ENCODE results near the gene AK2. TPM values are rescaled to one million over a fixed set of nuclear protein-coding genes. Genes with fewer than 3 reads are reported as not detected.
"Not testable (repeated sequence)": the region's sequence is repeated elsewhere in the genome, so short reads cannot be mapped to it uniquely, and the experiment has no call there.

AK2 gene
- total RNA-seq, 1 donor from 2014 or later: 173 TPM

DNA sequence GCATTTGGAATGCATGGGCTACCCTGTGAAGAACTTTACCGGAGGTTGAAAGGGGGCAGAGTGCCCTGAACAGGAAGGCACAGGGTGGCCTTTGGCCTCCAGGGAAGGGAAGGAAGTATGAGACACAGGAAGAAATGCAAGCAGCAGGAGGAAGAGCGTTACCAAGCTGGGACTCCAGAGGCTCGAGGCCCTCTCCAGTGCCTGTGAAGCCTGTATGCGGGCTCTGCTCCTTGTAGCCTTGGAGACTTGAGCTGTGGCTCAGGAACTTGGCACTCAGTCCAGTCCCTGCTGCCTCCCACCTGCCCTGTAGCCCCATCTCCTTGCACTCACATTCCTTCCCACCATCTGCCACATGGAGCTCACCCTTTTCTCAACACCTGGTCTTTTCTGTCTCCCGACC lies 38.6 kb downstream of the AK2 start:
- TF ChIP-seq, protein P1, sequence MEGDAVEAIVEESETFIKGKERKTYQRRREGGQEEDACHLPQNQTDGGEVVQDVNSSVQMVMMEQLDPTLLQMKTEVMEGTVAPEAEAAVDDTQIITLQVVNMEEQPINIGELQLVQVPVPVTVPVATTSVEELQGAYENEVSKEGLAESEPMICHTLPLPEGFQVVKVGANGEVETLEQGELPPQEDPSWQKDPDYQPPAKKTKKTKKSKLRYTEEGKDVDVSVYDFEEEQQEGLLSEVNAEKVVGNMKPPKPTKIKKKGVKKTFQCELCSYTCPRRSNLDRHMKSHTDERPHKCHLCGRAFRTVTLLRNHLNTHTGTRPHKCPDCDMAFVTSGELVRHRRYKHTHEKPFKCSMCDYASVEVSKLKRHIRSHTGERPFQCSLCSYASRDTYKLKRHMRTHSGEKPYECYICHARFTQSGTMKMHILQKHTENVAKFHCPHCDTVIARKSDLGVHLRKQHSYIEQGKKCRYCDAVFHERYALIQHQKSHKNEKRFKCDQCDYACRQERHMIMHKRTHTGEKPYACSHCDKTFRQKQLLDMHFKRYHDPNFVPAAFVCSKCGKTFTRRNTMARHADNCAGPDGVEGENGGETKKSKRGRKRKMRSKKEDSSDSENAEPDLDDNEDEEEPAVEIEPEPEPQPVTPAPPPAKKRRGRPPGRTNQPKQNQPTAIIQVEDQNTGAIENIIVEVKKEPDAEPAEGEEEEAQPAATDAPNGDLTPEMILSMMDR (IDR thresholded peaks at IDR 0.05; ENCODE audit: insufficient read depth, low read length, severe bottlenecking): no peak
- FAIRE-seq: no peak
- H3K4me3 ChIP-seq (ENCODE audit: low read depth, low read length): no peak overlapping the region

DNA sequence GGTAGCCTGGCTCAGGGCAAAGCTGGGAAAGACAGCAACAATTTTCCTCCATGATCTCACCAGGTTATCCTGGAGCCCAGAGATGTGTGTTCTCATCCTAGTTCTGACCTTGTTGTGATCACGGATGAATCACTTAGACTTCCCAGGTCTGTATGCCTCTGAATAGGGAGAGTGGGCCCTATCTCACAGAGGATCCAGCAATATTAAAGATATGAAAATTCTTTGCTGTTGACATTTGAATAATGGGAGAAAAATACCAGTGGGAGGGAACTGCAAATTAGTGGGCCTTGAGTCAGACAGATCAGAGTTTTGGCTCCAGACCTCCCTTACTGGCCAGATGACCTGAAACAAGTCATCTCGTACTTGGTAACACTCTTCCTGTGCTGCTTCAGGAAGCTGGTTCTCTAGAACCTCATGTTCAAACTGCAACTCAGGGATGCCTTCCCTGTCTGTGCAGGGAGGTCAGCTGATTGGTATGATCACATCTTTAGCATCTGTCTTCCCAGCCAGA lies 39.2 kb downstream of the AK2 start:
- DNase-seq (ENCODE audit: low read depth) (peak; percentile 73), FAIRE-seq (no peak)
- no peak overlapping the region for H3K4me3 ChIP-seq (ENCODE audit: low read depth, low read length)

More for the DNA sequence above, 38.6 kb downstream of the AK2 start:
- no peak for DNase-seq (ENCODE audit: low read depth)
- Histone ChIP-seq H3K36me3 (ENCODE audit: control insufficient read depth, insufficient read depth, low read length) (peaks cover 1% of the 10 kb centered on the region), H3K27me3 (ENCODE audit: control insufficient read depth, insufficient read depth, low read length) (no peaks in the 10 kb centered on the region)

DNA sequence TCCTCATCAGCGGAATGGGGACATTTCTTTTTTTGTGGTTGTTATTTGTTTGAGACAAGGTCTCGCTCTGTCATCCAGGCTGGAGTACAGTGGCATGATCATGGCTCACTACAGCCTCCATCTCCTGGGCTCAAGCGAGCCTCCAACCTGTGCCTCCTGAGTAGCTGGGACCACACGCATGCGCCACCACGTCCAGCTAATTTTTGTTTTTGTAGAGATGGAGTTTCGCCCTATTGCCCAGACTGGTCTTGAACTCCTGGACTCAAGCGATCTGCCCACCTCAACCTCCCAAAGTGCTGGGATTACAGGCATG lies 43.4 kb downstream of the AK2 start:
- not testable (repeated sequence) for FAIRE-seq; H3K4me3 ChIP-seq (ENCODE audit: low read depth, low read length); H3K27me3 ChIP-seq (ENCODE audit: control insufficient read depth, insufficient read depth, low read length); DNase-seq (ENCODE audit: low read depth); H3K36me3 ChIP-seq (ENCODE audit: control insufficient read depth, insufficient read depth, low read length)

More for the DNA sequence above, 39.2 kb downstream of the AK2 start:
- peaks cover 1% of the 10 kb centered on the region for H3K36me3 ChIP-seq (ENCODE audit: control insufficient read depth, insufficient read depth, low read length)
- TF ChIP-seq, protein P1 (IDR thresholded peaks at IDR 0.05; ENCODE audit: insufficient read depth, low read length, severe bottlenecking): no peak
- no peaks in the 10 kb centered on the region for H3K27me3 ChIP-seq (ENCODE audit: control insufficient read depth, insufficient read depth, low read length)

DNA sequence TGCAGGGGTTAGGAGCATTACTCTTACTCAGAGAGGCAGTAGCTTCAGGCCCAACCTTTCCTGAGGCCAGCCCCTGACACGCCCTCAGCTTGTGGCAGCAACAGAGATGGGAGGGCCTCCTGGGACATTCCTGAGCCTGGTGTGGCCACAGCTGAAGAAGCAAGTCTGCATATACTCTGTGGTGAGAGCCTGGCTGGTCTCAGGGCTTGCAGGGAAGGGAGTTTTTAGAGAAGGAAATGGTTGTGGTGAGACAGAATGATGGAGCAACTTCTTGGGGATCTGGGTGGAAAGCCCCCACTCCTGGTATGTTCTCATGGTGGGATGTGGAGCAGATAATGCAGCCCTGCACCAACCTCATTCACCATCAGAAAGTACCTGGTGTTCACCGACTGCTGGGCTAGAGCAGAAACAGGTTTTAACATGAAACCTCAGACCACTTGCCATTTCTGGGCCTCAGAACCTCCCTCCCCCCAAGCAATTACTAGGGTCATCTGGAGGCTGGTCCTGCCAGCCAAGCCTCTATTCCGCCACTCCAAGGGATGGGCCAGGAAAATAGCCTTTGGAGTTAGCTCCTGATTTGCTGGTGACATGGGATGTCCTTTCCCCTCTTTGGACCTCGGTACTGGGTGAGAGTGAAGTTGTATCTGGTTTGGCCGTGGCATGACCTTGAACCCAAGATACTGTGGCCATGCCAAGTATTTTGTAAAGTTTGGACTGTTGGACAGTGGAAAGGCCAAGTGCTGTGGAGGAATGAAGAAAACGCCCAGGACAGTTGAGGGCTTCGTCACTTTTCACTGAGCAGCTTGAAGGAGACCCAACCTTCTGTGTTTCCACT lies 44.0 kb downstream of the AK2 start:
- FAIRE-seq: no peak
- no peak overlapping the region for H3K4me3 ChIP-seq (ENCODE audit: low read depth, low read length)
- DNase-seq (ENCODE audit: low read depth): peak; percentile 94
- no peaks in the 10 kb centered on the region for H3K36me3 ChIP-seq (ENCODE audit: control insufficient read depth, insufficient read depth, low read length)
- TF ChIP-seq, protein P1 (IDR thresholded peaks at IDR 0.05; ENCODE audit: insufficient read depth, low read length, severe bottlenecking): no peak
- no peaks in the 10 kb centered on the region for H3K27me3 ChIP-seq (ENCODE audit: control insufficient read depth, insufficient read depth, low read length)

DNA sequence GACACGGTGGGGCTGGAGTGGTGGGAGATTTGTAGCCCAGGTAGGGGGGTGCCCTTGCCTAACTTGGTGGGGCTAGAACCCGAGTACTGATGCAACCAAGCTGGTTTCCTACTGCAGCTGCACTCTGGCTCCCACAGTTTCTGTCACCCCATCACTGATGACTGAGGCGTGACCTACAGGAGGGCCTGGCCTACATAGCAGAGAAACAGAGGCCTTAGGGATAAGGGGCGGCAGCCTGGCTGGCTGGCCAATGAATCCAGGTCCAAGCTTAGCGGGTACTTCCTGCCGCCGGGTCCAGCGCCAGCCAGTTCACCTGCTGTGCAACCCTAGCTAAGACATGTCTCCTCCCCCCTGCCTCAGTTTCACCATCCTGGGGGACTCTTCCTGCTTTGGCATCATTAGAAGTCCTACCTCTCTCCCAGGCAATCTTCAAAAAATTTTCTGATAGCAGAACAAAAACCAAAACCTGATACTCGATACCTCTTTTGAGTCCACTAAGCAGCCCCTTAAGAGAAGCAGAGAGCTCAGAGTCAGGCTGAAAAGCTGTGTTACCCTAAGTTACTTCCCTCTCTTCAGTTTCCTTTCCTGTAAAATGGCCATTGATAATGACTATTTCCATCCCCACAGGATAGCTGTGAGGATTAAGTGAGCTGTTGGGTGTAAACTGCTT lies 44.7 kb downstream of the AK2 start:
- TF ChIP-seq, protein P1 (IDR thresholded peaks at IDR 0.05; ENCODE audit: insufficient read depth, low read length, severe bottlenecking): no peak
- no peaks in the 10 kb centered on the region for H3K36me3 ChIP-seq (ENCODE audit: control insufficient read depth, insufficient read depth, low read length)
- DNase-seq (ENCODE audit: low read depth) (no peak), FAIRE-seq (no peak)
- no peak overlapping the region for H3K4me3 ChIP-seq (ENCODE audit: low read depth, low read length)
- no peaks in the 10 kb centered on the region for H3K27me3 ChIP-seq (ENCODE audit: control insufficient read depth, insufficient read depth, low read length)

DNA sequence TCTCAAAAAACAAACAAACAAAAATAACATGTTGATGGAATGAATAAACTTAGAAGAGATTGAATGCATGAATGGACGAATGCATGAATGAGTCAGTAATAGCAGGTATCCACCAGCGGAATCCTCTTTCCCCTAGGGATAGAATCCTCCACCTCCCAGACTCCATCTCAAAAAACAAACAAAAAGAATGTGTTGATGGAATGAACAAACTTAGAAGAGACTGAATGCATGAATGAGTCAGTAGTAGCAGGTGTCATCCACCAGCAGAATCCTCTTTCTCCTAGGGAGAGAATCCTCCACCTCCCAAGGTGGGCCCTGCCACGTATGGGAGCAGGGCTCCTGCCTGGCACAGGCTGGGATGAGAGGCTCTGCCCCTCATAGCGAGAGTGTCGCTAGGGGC lies 45.3 kb downstream of the AK2 start:
- DNase-seq (ENCODE audit: low read depth) (peak; percentile 78), FAIRE-seq (no peak)
- H3K4me3 ChIP-seq (ENCODE audit: low read depth, low read length): no peak overlapping the region
- no peaks in the 10 kb centered on the region for H3K36me3 ChIP-seq (ENCODE audit: control insufficient read depth, insufficient read depth, low read length)
- no peaks in the 10 kb centered on the region for H3K27me3 ChIP-seq (ENCODE audit: control insufficient read depth, insufficient read depth, low read length)
- TF ChIP-seq, protein P1 (IDR thresholded peaks at IDR 0.05; ENCODE audit: insufficient read depth, low read length, severe bottlenecking): no peak
